ENCODE measurements around the gene TXN2.
"Not testable (repeated sequence)": the region's sequence is repeated elsewhere in the genome, so short reads cannot be mapped to it uniquely, and the experiment has no call there.

The TXN2 gene

GRCh38 chr22:36456464-36456845 lies 25.0 kb downstream of the TXN2 start:
- no peak for DNase-seq (ENCODE audit: low read depth in 2 of 3, low spot score in 2 of 3)

GRCh38 chr22:36455571-36456463 lies 25.6 kb downstream of the TXN2 start:
- no peak for DNase-seq (ENCODE audit: low read depth in 2 of 3, low spot score in 2 of 3)

DNA sequence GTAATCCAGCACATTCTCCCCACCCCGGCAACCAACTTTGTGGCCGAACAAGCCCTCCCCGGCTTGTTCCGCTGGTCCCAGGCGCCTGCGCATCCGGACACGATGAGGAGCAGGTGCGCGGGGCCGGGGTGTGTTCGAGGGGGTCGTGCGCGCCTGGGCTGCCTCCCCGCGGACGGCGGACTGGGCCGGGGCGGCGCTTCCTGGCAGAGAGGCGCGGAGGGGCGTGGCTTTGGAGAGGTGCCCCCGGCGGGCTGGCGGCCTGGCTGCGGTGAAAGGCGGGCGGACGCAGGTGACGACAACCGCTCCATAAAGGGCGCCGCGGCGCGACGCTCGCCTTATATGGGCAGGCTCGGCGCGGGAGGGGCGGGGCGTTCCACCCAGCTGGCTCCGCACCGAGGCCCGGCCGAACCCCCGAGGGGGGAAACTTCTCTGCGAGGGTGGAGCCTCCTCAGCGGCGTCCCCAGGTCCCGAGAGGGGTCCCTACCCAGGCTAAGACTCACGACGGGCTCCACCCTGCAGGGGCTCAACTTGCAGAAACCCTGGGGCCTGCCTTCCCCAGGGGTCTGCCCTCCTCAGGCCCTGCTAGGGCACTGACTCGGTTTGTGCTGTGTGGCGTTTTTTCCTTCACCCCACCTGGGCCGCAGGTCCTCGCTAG lies 26.4 kb downstream of the TXN2 start:
- DNase-seq (ENCODE audit: low read depth in 2 of 3, low spot score in 2 of 3) = peak; percentile 87 to 93 (median 89)

- DNase-seq (ENCODE audit: low read depth in 2 of 3, low spot score in 2 of 3) = no peak
Measured at GRCh38 chr22:36453855-36454378, 27.5 kb downstream of the TXN2 start.

GRCh38 chr22:36452978-36453607 lies 28.3 kb downstream of the TXN2 start:
- not testable (repeated sequence) for DNase-seq (ENCODE audit: low read depth in 2 of 3, low spot score in 2 of 3)

GRCh38 chr22:36452250-36452977 lies 29.0 kb downstream of the TXN2 start:
- DNase-seq (ENCODE audit: low read depth in 2 of 3, low spot score in 2 of 3) = no peak

- not testable (repeated sequence) for DNase-seq (ENCODE audit: low read depth in 2 of 3, low spot score in 2 of 3)
Measured at GRCh38 chr22:36450923-36451322, 30.5 kb downstream of the TXN2 start.

DNA sequence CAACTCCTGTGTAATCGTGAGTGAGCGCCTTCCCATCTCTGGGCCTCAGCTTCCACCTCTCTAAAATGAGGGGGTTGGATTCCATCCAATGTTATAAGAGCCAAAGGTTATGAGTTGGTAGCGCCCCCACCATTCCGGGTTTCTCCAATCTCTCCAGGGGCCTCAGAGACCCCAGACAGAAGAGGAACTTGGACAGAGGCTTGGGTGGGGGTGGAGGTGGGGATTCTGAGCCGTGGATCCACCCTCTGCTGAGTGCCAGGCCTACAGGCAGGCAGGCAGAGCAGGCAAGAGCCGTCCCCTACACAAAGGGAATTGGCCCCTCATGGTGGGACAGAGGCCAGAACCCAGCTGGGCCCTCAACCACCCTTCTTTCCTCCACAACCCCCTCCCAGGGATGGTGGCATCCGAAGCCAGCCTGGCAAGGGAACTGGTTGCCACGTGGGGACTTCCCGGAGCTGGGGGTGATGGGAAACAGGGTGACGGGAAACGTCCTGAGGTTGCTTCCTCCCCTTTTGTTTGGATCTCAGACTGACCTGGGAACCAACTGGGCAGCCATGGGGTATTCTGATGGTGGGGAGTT lies 31.8 kb downstream of the TXN2 start:
- no peak for DNase-seq (ENCODE audit: low read depth in 2 of 3, low spot score in 2 of 3)

- DNase-seq (ENCODE audit: low read depth in 2 of 3, low spot score in 2 of 3) = no peak
Measured at GRCh38 chr22:36447632-36448031, 33.8 kb downstream of the TXN2 start.

- no peak for DNase-seq (ENCODE audit: low read depth in 2 of 3, low spot score in 2 of 3)
Measured at GRCh38 chr22:36445158-36445668, 36.2 kb downstream of the TXN2 start.

GRCh38 chr22:36443198-36443770 lies 38.2 kb downstream of the TXN2 start:
- no peak for DNase-seq (ENCODE audit: low read depth in 2 of 3, low spot score in 2 of 3)

DNA sequence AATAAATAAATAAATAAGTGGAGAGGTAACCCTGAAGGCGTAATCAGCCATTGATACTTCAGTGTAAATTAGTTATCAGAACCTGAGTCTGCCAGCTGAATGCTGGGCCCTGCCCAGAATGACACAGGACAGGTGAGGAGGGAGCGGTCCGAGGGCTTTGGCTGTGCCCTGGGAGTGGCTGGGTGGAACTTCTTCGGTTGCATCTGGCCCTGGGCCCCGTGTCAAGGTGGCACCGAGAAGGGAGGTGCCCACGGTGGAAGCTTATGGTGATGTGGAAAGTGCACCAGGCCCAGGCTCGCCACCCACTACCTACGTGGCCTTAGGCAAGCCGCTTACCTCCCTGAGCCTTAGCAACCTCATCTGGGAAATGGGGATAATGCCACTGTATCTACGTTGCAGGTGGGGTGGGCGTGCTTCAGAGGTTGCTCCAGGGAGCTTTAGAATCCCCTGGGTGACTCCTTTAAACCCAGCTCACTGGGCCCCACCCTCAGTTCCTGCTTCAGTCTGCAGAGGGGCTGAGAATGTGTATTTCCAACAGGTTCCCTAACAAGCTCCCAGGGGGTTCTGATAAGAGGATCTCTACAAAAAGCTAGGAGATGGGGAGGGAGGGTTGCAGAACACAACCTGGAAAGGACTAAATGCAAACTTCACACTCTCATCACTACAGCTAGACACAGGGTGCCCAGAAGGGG lies 38.8 kb downstream of the TXN2 start:
- DNase-seq (ENCODE audit: low read depth in 2 of 3, low spot score in 2 of 3) = no peak

DNA sequence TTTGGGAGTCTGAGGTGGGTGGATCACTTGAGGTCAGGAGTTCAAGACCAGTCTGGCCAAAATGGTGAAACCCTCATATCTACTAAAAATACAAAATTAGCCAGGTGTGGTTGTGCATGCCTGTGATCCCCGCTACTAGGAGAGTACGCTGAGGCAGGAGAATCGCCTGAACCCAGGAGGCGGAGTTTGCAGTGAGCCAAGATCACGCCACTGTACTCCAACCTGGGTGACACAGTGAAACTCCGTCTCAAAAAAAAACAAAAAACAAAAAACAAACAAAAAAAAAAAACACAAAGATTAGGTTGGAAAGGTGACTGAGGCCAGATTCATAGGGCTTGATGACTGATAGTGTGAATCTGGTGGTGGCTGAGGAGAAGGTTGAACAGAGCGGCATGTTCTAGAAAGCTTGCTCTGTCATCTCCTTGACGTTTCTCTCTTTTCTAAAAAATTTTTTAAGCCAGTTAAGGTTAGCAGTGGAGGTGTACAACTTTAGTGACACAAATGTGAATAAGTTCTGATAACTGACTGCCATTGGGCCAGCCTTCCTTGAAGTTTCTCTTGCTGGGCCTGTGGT lies 40.9 kb downstream of the TXN2 start:
- DNase-seq (ENCODE audit: low read depth in 2 of 3, low spot score in 2 of 3) = no peak

GRCh38 chr22:36439481-36440271 lies 41.8 kb downstream of the TXN2 start:
- no peak for DNase-seq (ENCODE audit: low read depth in 2 of 3, low spot score in 2 of 3)

GRCh38 chr22:36435516-36436415 lies 45.7 kb downstream of the TXN2 start:
- DNase-seq (ENCODE audit: low read depth in 2 of 3, low spot score in 2 of 3) = peak in 1 of 3 experiments; percentile 28

DNA sequence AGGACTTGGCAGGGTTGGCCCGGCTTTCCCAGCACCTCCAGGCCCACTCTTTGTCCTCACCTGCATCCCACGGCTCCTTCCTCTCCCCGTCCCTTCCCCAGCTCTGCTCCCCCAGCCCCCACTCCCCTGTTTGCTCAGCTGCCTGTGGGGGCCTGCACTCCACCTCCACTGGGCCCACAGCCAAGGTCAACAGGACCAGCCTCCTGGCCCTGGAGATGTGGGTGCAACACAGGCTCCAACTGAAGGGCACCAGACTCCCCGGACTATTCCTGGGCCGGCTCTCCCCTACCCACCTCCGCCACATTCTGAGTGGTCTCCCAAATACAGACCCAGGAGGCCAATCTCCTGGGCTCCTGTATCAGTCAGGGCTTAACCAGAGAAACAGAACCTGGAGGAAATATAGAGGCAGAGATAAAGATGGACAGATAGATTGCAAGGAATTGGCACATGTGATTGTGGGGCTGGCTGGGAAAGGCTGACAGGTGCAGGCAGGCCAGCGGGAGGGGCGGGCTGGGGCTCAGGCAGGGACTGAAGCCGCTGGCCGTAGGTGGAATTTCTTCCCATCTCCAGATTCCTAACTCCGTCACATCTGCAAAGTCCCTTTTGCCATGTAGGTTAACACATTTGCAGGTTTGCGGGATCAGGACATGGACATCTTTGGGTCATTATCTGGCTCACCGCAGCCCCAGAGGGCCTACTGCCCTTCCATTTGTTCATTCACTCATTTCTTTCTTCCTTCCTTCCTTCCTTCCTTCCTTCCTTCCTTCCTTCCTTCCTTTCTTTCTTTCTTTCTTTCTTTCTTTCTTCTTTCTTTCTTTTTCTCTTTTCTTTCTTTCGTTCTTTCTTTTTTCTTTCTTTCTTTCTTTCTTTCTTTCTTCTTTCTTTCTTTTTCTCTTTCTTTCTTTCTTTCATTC lies 47.9 kb downstream of the TXN2 start:
- no peak for DNase-seq (ENCODE audit: low read depth in 2 of 3, low spot score in 2 of 3)

All from activated CD8-positive, alpha-beta memory T cell treated with anti-CD3 and anti-CD28 coated beads for 48 hours (primary cell).